Heart left ventricle (tissue), 16 donors: Measurements from ENCODE around the gene RNPS1. TPM values are rescaled to one million over a fixed set of nuclear protein-coding genes. Genes with fewer than 3 reads are reported as not detected.

ENCODE experiments used
- ATAC-seq, 4 donors: fragments of 200-7000 bp; cut with Tn5 transposase; one replicate each; pipeline ENCODE4 v1.9.1; 2020 to 2022; ENCODE audit warnings: moderate library complexity in 4 of 4, mild to moderate bottlenecking in 3 of 4, moderate number of reproducible peaks in 1 of 4
- DNase-seq, 5 donors: peaks; one replicate each; pipeline ENCODE4 v3.0.0-alpha.2; 2020
- H3K27ac ChIP-seq, 12 donors: fragments of 200-600 bp; sonication (generic) in 4 of 12; one replicate each; pipeline versions ENCODE4 v1.5.0 to v1.8.0; 2016 to 2022; ENCODE audit warnings: mild to moderate bottlenecking in 2 of 12
- H3K27me3 ChIP-seq, 9 donors: fragments of 200-600 bp; sonication (generic) in 2 of 9; one replicate each; pipeline versions ENCODE4 v1.5.1 to v1.8.0; 2016 to 2022; ENCODE audit warnings: mild to moderate bottlenecking in 3 of 9
- H3K36me3 ChIP-seq, 9 donors: fragments of 200-600 bp; sonication (generic) in 2 of 9; one replicate each; pipeline versions ENCODE4 v1.5.0 to v1.8.0; 2018 to 2022; ENCODE audit warnings: mild to moderate bottlenecking in 2 of 9
- H3K4me1 ChIP-seq, 12 donors: fragments of 200-600 bp; sonication (generic) in 4 of 12; one replicate each; pipeline versions ENCODE4 v1.5.0 to v1.8.0; 2016 to 2022; ENCODE audit warnings: mild to moderate bottlenecking in 3 of 12
- H3K4me3 ChIP-seq, 12 donors: fragments of 200-600 bp; sonication (generic) in 4 of 12; one replicate each; pipeline versions ENCODE4 v1.5.0 to v1.8.0; 2017 to 2022; ENCODE audit warnings: mild to moderate bottlenecking in 9 of 12, moderate library complexity in 4 of 12
- H3K9me3 ChIP-seq, 12 donors: fragments of 200-600 bp; sonication (generic) in 4 of 12; one replicate each; pipeline versions ENCODE4 v1.5.0 to v1.8.0; 2016 to 2022; ENCODE audit warnings: mild to moderate bottlenecking in 1 of 12
- POLR2A ChIP-seq, 2 donors: fragments of 450-650 bp; IDR thresholded peaks; one replicate each; pipeline ENCODE4 v1.6.1; 2017; ENCODE audit warnings: antibody characterized with exemption in 2 of 2, mild to moderate bottlenecking in 2 of 2, moderate library complexity in 2 of 2
- WGBS, 4 donors: extraction: QIAGEN DNeasy Blood & Tissue Kit in 2 of 4; methylation state at CpG; one replicate each; pipeline versions ENCODE4 v1.1.5 to v1.1.7; 2013 to 2018; 5-methylcytosine and 5-hydroxymethylcytosine counted together
- intact Hi-C, 10 donors: fragments of 100-400 bp; cut with DNase I; formaldehyde crosslinking; loops; one replicate each; pipeline versions ENCODE4 v1.11.1 to v1.14.2; 2022
- polyA plus RNA-seq, 2 donors: library from polyadenylated mRNA; stranded (reverse); fragments of 200-250 nt; gene quantifications; one replicate each; pipeline ENCODE4 v1.2.3, GENCODE V29; 2013
- total RNA-seq, 9 donors: library from RNA; depleted of rRNA in 2 of 9; stranded (reverse); fragments of >200 nt in 2 of 9; fragmentation: NEBNext Ultra II Directional in 3 of 9; extraction: Animal tissue kit (Norgen Biotek cat#: 25700) in 3 of 9; gene quantifications; one replicate each; pipeline versions ENCODE4 v1.1.0 to v1.2.4, GENCODE V29; 2016 to 2023
- TF ChIP-seq, protein P1 (sequence below), 12 donors: fragments of 200-600 bp; sonication (generic) in 4 of 12; IDR thresholded peaks; one replicate each; pipeline versions ENCODE4 v1.5.0 to v1.8.0; 2018 to 2022; ENCODE audit warnings: antibody characterized with exemption in 12 of 12, mild to moderate bottlenecking in 5 of 12
- donor health status: ischemic (EF 13 %, LVEDD 7.1; RV severe dilation, severe dysfunction).
- donor health status: healthy with polysubstance abuse.
- donor health status: DM: no; HTN: yes; CAD: no.
- donor health status: DM: no; HTN: no; CAD: no.
- donor health status: ischemic (EF 25% LVEDD 6.9; RV normal size, moderate dysfunction).
- donor health status: ischemic (EF 25% LVEDD 5.7; RV mildly dilated, moderate dysfunction).
- donor health status: healthy.
- donor health status: DM: yes; HTN: yes; CAD: no.
- donor health status: ischemic (EF 35%, LVEDD 5.7; RV mildly dilated, moderate dysfunction).
- donor health status: nonischemic (EF 11% LVEDD 7.7; RV severe dilation, severe dysfunction).
- donor health status: DM: yes; HTN: yes; CAD: no.
- donor health status: PGD.
- donor health status: ischemic (EF 29% LVEDD 5.4; RV normal size, mild dysfunction).
- donor health status: nonischemic (EF 23%, LVEDD 6.1; RV moderate dilation, normal function).

RNPS1 gene
- total and polyA plus RNA-seq, 11 donors: 73.9 to 193 (median 120) TPM

DNA sequence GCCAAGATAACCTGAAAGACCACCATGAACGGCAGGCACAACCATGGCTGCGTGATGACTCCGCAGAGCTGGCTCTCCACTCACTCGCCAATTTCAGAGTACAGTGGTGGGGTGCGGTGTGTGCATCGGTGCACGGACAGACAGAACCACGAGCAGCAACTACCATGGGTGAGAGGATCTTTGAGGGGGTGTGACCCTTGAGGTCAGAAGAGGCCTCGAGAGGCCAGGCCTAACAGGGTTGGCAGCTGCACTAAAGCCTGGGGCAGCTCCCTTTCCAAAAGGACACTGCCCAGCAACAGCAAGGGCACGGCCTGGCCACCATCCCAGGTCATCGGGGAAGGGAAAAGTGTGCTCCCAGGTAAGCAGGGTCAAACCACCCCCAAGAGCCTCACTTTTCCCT lies 14.6 kb downstream of the RNPS1 start:
- TF ChIP-seq POLR2A (IDR thresholded peaks at IDR 0.05): no peak
- TF ChIP-seq, protein P1, sequence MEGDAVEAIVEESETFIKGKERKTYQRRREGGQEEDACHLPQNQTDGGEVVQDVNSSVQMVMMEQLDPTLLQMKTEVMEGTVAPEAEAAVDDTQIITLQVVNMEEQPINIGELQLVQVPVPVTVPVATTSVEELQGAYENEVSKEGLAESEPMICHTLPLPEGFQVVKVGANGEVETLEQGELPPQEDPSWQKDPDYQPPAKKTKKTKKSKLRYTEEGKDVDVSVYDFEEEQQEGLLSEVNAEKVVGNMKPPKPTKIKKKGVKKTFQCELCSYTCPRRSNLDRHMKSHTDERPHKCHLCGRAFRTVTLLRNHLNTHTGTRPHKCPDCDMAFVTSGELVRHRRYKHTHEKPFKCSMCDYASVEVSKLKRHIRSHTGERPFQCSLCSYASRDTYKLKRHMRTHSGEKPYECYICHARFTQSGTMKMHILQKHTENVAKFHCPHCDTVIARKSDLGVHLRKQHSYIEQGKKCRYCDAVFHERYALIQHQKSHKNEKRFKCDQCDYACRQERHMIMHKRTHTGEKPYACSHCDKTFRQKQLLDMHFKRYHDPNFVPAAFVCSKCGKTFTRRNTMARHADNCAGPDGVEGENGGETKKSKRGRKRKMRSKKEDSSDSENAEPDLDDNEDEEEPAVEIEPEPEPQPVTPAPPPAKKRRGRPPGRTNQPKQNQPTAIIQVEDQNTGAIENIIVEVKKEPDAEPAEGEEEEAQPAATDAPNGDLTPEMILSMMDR (IDR thresholded peaks at IDR 0.05): no peak
- H3K27ac ChIP-seq: no peak overlapping the region
- intact Hi-C loops: loop anchor here in 3 of 10 donors (5.0 to 10.0 kb wide), 3 partner anchors 46 to 98 kb away; partner anchors contain the start of genes TRAF7 (in 2 of the 3) and MLST8 (in 1 of the 3)
- no peak for ATAC-seq
- H3K9me3 ChIP-seq: no peaks in the 10 kb centered on the region
- peaks cover 2 to 24% (median 16%) of the 10 kb centered on the region in 12 donors for H3K4me1 ChIP-seq
- no peaks in the 10 kb centered on the region for H3K27me3 ChIP-seq
- peak in 1 of 5 donors; percentile 15 for DNase-seq
- WGBS, 4 donors: 84 to 91% (median 88%) methylated on average over 11 of the region's 11 CpGs
- peaks cover 8 to 66% (median 58%) of the 10 kb centered on the region in 9 donors for H3K36me3 ChIP-seq
- H3K4me3 ChIP-seq: no peak overlapping the region

- H3K27ac ChIP-seq: peak overlapping the region in 2 of 12 donors; percentile 89 to 92
- WGBS, 4 donors: 93 to 97% (median 96%) methylated on average over 7 of the region's 7 CpGs
- H3K4me1 ChIP-seq: peaks cover 2 to 24% (median 16%) of the 10 kb centered on the region in 12 donors
- H3K27me3 ChIP-seq: no peaks in the 10 kb centered on the region
- H3K9me3 ChIP-seq: no peaks in the 10 kb centered on the region
- intact Hi-C loops: loop anchor here in 3 of 10 donors (5.0 to 10.0 kb wide), 3 partner anchors 45 to 98 kb away; partner anchors contain the start of genes TRAF7 (in 2 of the 3) and MLST8 (in 1 of the 3)
- no peak overlapping the region for H3K4me3 ChIP-seq
- no peak for TF ChIP-seq POLR2A (IDR thresholded peaks at IDR 0.05)
- TF ChIP-seq, protein P1 (IDR thresholded peaks at IDR 0.05): no peak
- DNase-seq (peak in 1 of 5 donors; percentile 10), ATAC-seq (no peak)
- peaks cover 8 to 63% (median 53%) of the 10 kb centered on the region in 9 donors for H3K36me3 ChIP-seq
These were observed 15.1 kb downstream of the RNPS1 start for GRCh38 chr16:2252806-2253148.

DNA sequence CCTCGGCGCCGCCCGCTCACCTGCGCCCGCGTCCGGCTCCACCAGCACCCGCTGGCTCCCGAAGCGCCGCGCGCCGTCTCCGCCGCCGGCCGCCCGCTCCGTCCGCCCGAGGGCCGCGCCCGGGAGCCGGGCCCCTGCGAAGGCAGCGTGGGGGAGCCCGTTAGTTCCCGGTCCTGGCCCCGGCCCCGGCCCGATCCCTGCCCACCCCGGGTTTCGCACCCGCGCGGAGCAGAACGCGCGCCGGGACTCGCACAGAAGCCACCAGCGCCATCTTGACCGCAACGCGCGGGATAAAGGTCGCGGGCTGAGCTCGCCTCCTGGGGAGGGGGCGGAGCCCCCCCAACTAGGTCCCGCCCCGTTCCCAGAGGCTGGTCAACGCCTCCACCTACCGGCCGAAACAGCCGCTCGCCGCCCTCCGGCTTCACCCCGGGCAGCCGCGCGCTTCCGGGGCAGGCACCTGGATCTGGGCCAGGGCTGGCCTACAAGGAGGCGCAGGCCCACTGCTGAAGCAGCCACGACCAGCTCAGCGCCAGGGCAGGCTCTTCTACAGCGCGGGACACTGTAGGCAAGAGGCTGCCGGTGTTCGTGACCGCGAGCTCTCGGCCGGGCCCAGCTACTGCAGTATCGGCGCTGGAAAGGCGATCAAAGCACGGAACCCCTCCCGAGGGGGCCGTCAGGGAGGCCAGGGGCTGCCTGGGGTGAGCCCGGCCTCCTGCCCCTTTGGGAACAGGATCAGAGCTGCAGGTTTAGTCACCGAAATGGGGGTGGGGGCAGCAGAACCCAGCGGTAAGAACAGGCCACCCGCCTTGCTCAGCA lies 16.4 kb downstream of the RNPS1 start, which contains the start of gene ECI1:
Gene ECI1, minus strand, starts transcription at position 292 of the 816 bp plus-strand sequence. Its CDS starts 21 bp downstream, at position 271.
- Histone ChIP-seq H3K27ac (peak within 1 kb of the TSS; percentile 88 to 97 (median 92)), H3K9me3 (no peaks in the 10 kb centered on the region), H3K27me3 (no peaks in the 10 kb centered on the region), H3K36me3 (peaks cover under 1 to 54% (median 46%) of the 10 kb centered on the region in 9 donors), H3K4me1 (peaks cover 2 to 24% (median 16%) of the 10 kb centered on the region in 12 donors), H3K4me3 (peak within 1 kb of the TSS; percentile 63 to 99 (median 80))
- TF ChIP-seq POLR2A (IDR thresholded peaks at IDR 0.05): peak; percentile 43 to 90
- TF ChIP-seq, protein P1 (IDR thresholded peaks at IDR 0.05): peak; percentile 60 to 96 (median 78)
- intact Hi-C loops: loop anchor here in 3 of 10 donors (1.0 to 10.0 kb wide), 5 partner anchors 17 to 97 kb away; partner anchors contain the start of genes TRAF7 (in 3 of the 3), MLST8 (in 1 of the 3) and RNPS1 (in 1 of the 3)
- ATAC-seq: peak; percentile 97 to 99 (median 98)
- 1 to 11% (median 4%) methylated on average over 3 to 88 of the region's 88 CpGs for WGBS, 4 donors
- peak; percentile 97 to 99 (median 97) for DNase-seq
